GM23338 (cell line): ENCODE measurements around the gene POLD2. TPM values are rescaled to one million over a fixed set of nuclear protein-coding genes. Genes with fewer than 3 reads are reported as not detected.

Experiments used
- ATAC-seq: fragments of 200-7000 bp; cut with Tn5 transposase; 3 replicates; pipeline ENCODE4 v1.9.1; 2020
- DNase-seq: peaks from one replicate; pipeline ENCODE4 v3.0.0-alpha.2; 2015; ENCODE audit warnings: low spot score
- H2AFZ ChIP-seq: fragments of 200-600 bp; sonication (generic); 2 replicates; pipeline ENCODE4 v1.8.0; 2016; ENCODE audit warnings: antibody characterized with exemption, mild to moderate bottlenecking, moderate library complexity
- H3F3A ChIP-seq: fragments of 200-600 bp; sonication (generic); replicated peaks from 2 replicates; pipeline ENCODE4 v1.8.0; 2017; ENCODE audit warnings: antibody characterized with exemption, mixed run types, low read depth
- H3K27ac ChIP-seq: fragments of 200-600 bp; sonication (generic); 2 replicates; pipeline ENCODE4 v1.6.1; 2016; ENCODE audit warnings: low read depth
- H3K27me3 ChIP-seq: fragments of 200-600 bp; sonication (generic); 2 replicates; pipeline ENCODE4 v1.8.0; 2016; ENCODE audit warnings: mild to moderate bottlenecking, mixed run types, moderate library complexity; ENCODE audit not compliant: insufficient read depth
- H3K36me3 ChIP-seq: fragments of 200-600 bp; sonication (generic); 2 replicates; pipeline ENCODE4 v1.8.0; 2016; ENCODE audit warnings: mild to moderate bottlenecking; ENCODE audit not compliant: insufficient read depth
- H3K4me1 ChIP-seq: fragments of 200-600 bp; sonication (generic); 2 replicates; pipeline ENCODE4 v1.8.0; 2016; ENCODE audit warnings: mild to moderate bottlenecking, moderate library complexity; ENCODE audit not compliant: insufficient read depth
- H3K4me2 ChIP-seq: fragments of 200-600 bp; sonication (generic); 2 replicates; pipeline ENCODE4 v1.7.1; 2017; ENCODE audit warnings: mixed run types
- H3K4me3 ChIP-seq: fragments of 200-600 bp; sonication (generic); 2 replicates; pipeline ENCODE4 v1.6.1; 2016; ENCODE audit warnings: mixed run types
- H3K79me2 ChIP-seq: fragments of 200-600 bp; sonication (generic); replicated peaks from 2 replicates; pipeline ENCODE4 v1.8.0; 2017; ENCODE audit warnings: mild to moderate bottlenecking; ENCODE audit not compliant: insufficient read depth
- H3K9me2 ChIP-seq: fragments of 200-600 bp; sonication (generic); 2 replicates; pipeline ENCODE4 v1.8.0; 2017; ENCODE audit not compliant: insufficient read depth
- H4K20me1 ChIP-seq: fragments of 200-600 bp; sonication (generic); replicated peaks from 2 replicates; pipeline ENCODE4 v1.8.0; 2017; ENCODE audit warnings: mild to moderate bottlenecking; ENCODE audit not compliant: insufficient read depth
- H3K27ac Mint-ChIP-seq: 2 replicates; pipeline ENCODE4 v1.8.0; 2020; ENCODE audit warnings: inconsistent platforms, mild to moderate bottlenecking, moderate library complexity, mixed read lengths
- H3K27me3 Mint-ChIP-seq: 3 replicates; pipeline ENCODE4 v1.8.0; 2022; ENCODE audit warnings: low read depth, mild to moderate bottlenecking, moderate library complexity, mixed read lengths, inconsistent platforms; ENCODE audit not compliant: insufficient read depth, poor library complexity
- H3K36me3 Mint-ChIP-seq: 3 replicates; pipeline ENCODE4 v1.8.0; 2021; ENCODE audit warnings: low read depth, mild to moderate bottlenecking, inconsistent platforms, moderate library complexity, mixed read lengths
- H3K4me1 Mint-ChIP-seq: 3 replicates; pipeline ENCODE4 v1.8.0; 2020; ENCODE audit warnings: mild to moderate bottlenecking, inconsistent platforms, mixed read lengths
- H3K4me3 Mint-ChIP-seq: 3 replicates; pipeline ENCODE4 v1.8.0; 2021; ENCODE audit warnings: moderate library complexity, mild to moderate bottlenecking, inconsistent platforms, mixed read lengths
- H3K9me3 Mint-ChIP-seq: 3 replicates; pipeline ENCODE4 v1.8.0; 2020; ENCODE audit warnings: moderate library complexity, mild to moderate bottlenecking, inconsistent platforms, mixed read lengths
- CREB1 ChIP-seq: fragments of 250-450 bp; sonication (Bioruptor Pico); IDR thresholded peaks from 2 replicates; pipeline ENCODE4 v1.5.0; 2020; ENCODE audit warnings: low read depth, mild to moderate bottlenecking, moderate library complexity
- CTCF ChIP-seq, 2 experiments: fragments of 200-600 bp in 1 of 2; sonication (generic) in 1 of 2; conservative IDR thresholded peaks; 2 replicates each; pipeline versions ENCODE4 v1.5.1 to v1.6.1; 2016 to 2017; ENCODE audit warnings: antibody characterized with exemption in 2 of 2, low read depth in 2 of 2, mild to moderate bottlenecking in 2 of 2, moderate library complexity in 1 of 2
- ETS1 ChIP-seq: IDR thresholded peaks from 2 replicates; pipeline ENCODE4 v1.6.1; 2016; ENCODE audit warnings: antibody characterized with exemption
- EZH2 ChIP-seq: fragments of 200-600 bp; sonication (generic); IDR thresholded peaks from one replicate; pipeline ENCODE4 v1.8.0; 2017; ENCODE audit warnings: antibody characterized with exemption, mild to moderate bottlenecking, low read depth; ENCODE audit not compliant: unreplicated experiment
- EZH2phosphoT487 ChIP-seq: fragments of 200-600 bp; sonication (generic); IDR thresholded peaks from one replicate; pipeline ENCODE4 v1.8.1; 2018; ENCODE audit warnings: antibody characterized with exemption; ENCODE audit not compliant: unreplicated experiment
- JUNB ChIP-seq: IDR thresholded peaks from one replicate; pipeline ENCODE4 v1.6.1; 2016; ENCODE audit warnings: antibody characterized with exemption; ENCODE audit not compliant: unreplicated experiment
- NANOG ChIP-seq: IDR thresholded peaks from 2 replicates; pipeline ENCODE4 v1.6.1; 2016; ENCODE audit warnings: antibody characterized with exemption, borderline replicate concordance
- POLR2AphosphoS5 ChIP-seq: IDR thresholded peaks from 2 replicates; pipeline ENCODE4 v1.6.1; 2016; ENCODE audit warnings: antibody characterized with exemption, low read depth
- REST ChIP-seq: IDR thresholded peaks from one replicate; pipeline ENCODE4 v1.6.1; 2018; ENCODE audit warnings: antibody characterized with exemption; ENCODE audit not compliant: unreplicated experiment
- STAT1 ChIP-seq: IDR thresholded peaks from one replicate; pipeline ENCODE4 v1.6.1; 2016; ENCODE audit warnings: antibody characterized with exemption; ENCODE audit not compliant: unreplicated experiment
- ZNF114 ChIP-seq: fragments of 250-450 bp; sonication (Bioruptor Pico); IDR thresholded peaks from 2 replicates; pipeline ENCODE4 v1.5.0; 2020; ENCODE audit warnings: mild to moderate bottlenecking, moderate library complexity
- ZNF331 ChIP-seq: fragments of 250-450 bp; sonication (Bioruptor Pico); IDR thresholded peaks from 2 replicates; pipeline ENCODE4 v1.5.0; 2020; ENCODE audit warnings: low read depth, mild to moderate bottlenecking, moderate library complexity
- ZNF462 ChIP-seq: fragments of 250-450 bp; sonication (Bioruptor Pico); IDR thresholded peaks from 2 replicates; pipeline ENCODE4 v1.5.0; 2020; ENCODE audit warnings: mild to moderate bottlenecking, moderate library complexity
- polyA plus RNA-seq: library from polyadenylated mRNA; unstranded; fragments of >200 nt; fragmentation: Nextera tagmentation; extraction: Ambion mirVana; gene quantifications from 2 replicates; pipeline ENCODE4 v1.2.1, GENCODE V29; 2016
- total RNA-seq: library from RNA; depleted of rRNA; stranded (reverse); fragments of >200 nt; shearing (Covaris generic); gene quantifications from 2 replicates; pipeline ENCODE4 v1.2.3, GENCODE V29; 2014

POLD2 gene
- total and polyA plus RNA-seq, 2 experiments from 2014 or later = 101 to 127 TPM

- ATAC-seq (no peak), DNase-seq (no peak)
- peaks cover 12% of the 10 kb centered on the region; the same call in 1 of the 2 replicates for H3K36me3 ChIP-seq
- Mint-ChIP-seq H3K4me3 (no peak overlapping the region), H3K9me3 (no peaks in the 10 kb centered on the region; the same call in 2 of the 3 replicates), H3K4me1 (peaks cover 9% of the 10 kb centered on the region), H3K36me3 (peaks cover 75% of the 10 kb centered on the region), H3K27me3 (peaks cover 14% of the 10 kb centered on the region), H3K27ac (no peak overlapping the region)
- peaks cover 3% of the 10 kb centered on the region for H4K20me1 ChIP-seq
- H3K27me3 ChIP-seq = no peaks in the 10 kb centered on the region
- TF ChIP-seq STAT1 (no peak), ZNF462 (CRISPR knock-in tag) (no peak), POLR2AphosphoS5 (no peak), JUNB (no peak), CREB1 (CRISPR knock-in tag) (no peak), NANOG (no peak), CTCF (conservative IDR thresholded peaks at IDR 0.05; ENCODE audit: low read depth in 2 of 2) (no peak), ZNF331 (CRISPR knock-in tag) (no peak), EZH2 (no peak), REST (no peak), EZH2phosphoT487 (no peak), ETS1 (no peak), ZNF114 (no peak)
- H3K4me1 ChIP-seq = peaks cover 6% of the 10 kb centered on the region; the same call in 1 of the 2 replicates
- no peaks in the 10 kb centered on the region for H3K9me2 ChIP-seq
- no peak overlapping the region for H3K4me2 ChIP-seq
- H3F3A ChIP-seq = 0 out of 2 replicates have a peak, but pooled peaks cover 2% of the 10 kb centered on the region
- H3K79me2 ChIP-seq = peaks cover 14% of the 10 kb centered on the region
- no peak overlapping the region for H2AFZ ChIP-seq
- H3K27ac ChIP-seq = no peak overlapping the region
- H3K4me3 ChIP-seq = no peak overlapping the region
Measured at GRCh38 chr7:44116789-44117666, 6.3 kb downstream of the POLD2 start.
